Measurements from ENCODE around the gene OPCML. TPM values are rescaled to one million over a fixed set of nuclear protein-coding genes. Genes with fewer than 3 reads are reported as not detected.

OPCML gene
- total RNA-seq, 1 donor: not detected

GRCh38 chr11:133227632-133228111, 304.6 kb downstream of the OPCML start:
- TF ChIP-seq CTCF (IDR thresholded peaks at IDR 0.05; ENCODE audit: insufficient read depth, low read depth, low read length): no peak
- no peak overlapping the region for H3K4me3 ChIP-seq (ENCODE audit: low read depth, low read length)
- DNase-seq (ENCODE audit: low read depth): no peak

GRCh38 chr11:133224271-133224670, 308.0 kb downstream of the OPCML start:
- no peak for DNase-seq (ENCODE audit: low read depth)
- no peak overlapping the region for H3K4me3 ChIP-seq (ENCODE audit: low read depth, low read length)
- no peak for TF ChIP-seq CTCF (IDR thresholded peaks at IDR 0.05; ENCODE audit: insufficient read depth, low read depth, low read length)

- no peak overlapping the region for H3K4me3 ChIP-seq (ENCODE audit: low read depth, low read length)
- TF ChIP-seq CTCF (IDR thresholded peaks at IDR 0.05; ENCODE audit: insufficient read depth, low read depth, low read length): no peak
- no peak for DNase-seq (ENCODE audit: low read depth)
Observed at GRCh38 chr11:133222425-133223330, 309.6 kb downstream of the OPCML start.

- no peak overlapping the region for H3K4me3 ChIP-seq (ENCODE audit: low read depth, low read length)
- no peak for DNase-seq (ENCODE audit: low read depth)
- TF ChIP-seq CTCF (IDR thresholded peaks at IDR 0.05; ENCODE audit: insufficient read depth, low read depth, low read length): no peak
Observed at GRCh38 chr11:133219543-133219942, 312.8 kb downstream of the OPCML start.

GRCh38 chr11:133216813-133217212, 315.5 kb downstream of the OPCML start:
- no peak for DNase-seq (ENCODE audit: low read depth)
- no peak overlapping the region for H3K4me3 ChIP-seq (ENCODE audit: low read depth, low read length)
- no peak for TF ChIP-seq CTCF (IDR thresholded peaks at IDR 0.05; ENCODE audit: insufficient read depth, low read depth, low read length)

- no peak overlapping the region for H3K4me3 ChIP-seq (ENCODE audit: low read depth, low read length)
- TF ChIP-seq CTCF (IDR thresholded peaks at IDR 0.05; ENCODE audit: insufficient read depth, low read depth, low read length): no peak
- no peak for DNase-seq (ENCODE audit: low read depth)
Observed at GRCh38 chr11:133215596-133216230, 316.6 kb downstream of the OPCML start.
